ENCODE measurements around the gene ATRN. TPM values are rescaled to one million over a fixed set of nuclear protein-coding genes. Genes with fewer than 3 reads are reported as not detected.

Gene ATRN
- total RNA-seq, 1 donor: 35.2 TPM

DNA sequence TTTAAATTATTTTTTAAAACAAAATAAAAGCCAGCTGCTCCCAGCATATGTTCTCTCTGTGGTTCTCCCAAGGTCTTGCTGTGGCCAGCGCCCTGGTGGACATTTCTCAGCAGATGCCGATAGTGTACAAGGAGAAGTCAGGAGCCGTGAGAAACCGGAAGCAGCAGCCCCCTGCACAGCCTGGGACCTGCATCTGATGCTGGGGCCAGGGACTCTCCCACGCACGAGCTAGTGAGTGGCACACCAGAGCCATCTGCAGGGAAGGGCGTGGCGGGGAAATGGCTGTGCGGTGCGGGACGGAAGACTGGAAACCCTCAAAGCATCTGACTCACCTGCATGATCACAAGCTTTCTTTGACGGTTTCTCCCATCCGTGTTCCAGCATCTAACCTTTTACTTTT is 175.8 kb downstream of the ATRN start:
- TF ChIP-seq, protein P1, sequence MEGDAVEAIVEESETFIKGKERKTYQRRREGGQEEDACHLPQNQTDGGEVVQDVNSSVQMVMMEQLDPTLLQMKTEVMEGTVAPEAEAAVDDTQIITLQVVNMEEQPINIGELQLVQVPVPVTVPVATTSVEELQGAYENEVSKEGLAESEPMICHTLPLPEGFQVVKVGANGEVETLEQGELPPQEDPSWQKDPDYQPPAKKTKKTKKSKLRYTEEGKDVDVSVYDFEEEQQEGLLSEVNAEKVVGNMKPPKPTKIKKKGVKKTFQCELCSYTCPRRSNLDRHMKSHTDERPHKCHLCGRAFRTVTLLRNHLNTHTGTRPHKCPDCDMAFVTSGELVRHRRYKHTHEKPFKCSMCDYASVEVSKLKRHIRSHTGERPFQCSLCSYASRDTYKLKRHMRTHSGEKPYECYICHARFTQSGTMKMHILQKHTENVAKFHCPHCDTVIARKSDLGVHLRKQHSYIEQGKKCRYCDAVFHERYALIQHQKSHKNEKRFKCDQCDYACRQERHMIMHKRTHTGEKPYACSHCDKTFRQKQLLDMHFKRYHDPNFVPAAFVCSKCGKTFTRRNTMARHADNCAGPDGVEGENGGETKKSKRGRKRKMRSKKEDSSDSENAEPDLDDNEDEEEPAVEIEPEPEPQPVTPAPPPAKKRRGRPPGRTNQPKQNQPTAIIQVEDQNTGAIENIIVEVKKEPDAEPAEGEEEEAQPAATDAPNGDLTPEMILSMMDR (IDR thresholded peaks at IDR 0.05; ENCODE audit: insufficient read depth, low read length): no peak
- H3K4me3 ChIP-seq (ENCODE audit: low read depth, low read length): no peak overlapping the region
- DNase-seq (ENCODE audit: low read depth): no peak

DNA sequence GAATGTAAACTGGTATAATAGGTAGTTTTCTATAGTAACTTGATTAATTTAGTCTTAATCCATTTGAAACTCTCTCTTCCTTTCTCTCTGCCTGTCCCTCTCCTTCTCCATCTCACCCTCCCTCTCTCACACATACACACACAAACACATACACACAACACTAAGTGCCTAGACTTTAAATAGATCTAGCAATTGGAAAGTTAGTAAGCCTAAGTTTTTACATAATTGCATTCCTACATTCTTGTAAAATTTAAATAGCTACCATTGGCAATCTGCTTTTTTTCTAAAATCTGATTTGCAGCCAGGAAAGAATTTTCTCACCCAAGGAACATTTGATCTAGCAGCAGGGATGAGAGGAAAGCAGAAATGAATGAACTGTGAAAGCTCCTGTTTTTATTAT is 176.7 kb downstream of the ATRN start:
- DNase-seq (ENCODE audit: low read depth): no peak
- TF ChIP-seq, protein P1 (IDR thresholded peaks at IDR 0.05; ENCODE audit: insufficient read depth, low read length): no peak
- H3K4me3 ChIP-seq (ENCODE audit: low read depth, low read length): no peak overlapping the region

DNA sequence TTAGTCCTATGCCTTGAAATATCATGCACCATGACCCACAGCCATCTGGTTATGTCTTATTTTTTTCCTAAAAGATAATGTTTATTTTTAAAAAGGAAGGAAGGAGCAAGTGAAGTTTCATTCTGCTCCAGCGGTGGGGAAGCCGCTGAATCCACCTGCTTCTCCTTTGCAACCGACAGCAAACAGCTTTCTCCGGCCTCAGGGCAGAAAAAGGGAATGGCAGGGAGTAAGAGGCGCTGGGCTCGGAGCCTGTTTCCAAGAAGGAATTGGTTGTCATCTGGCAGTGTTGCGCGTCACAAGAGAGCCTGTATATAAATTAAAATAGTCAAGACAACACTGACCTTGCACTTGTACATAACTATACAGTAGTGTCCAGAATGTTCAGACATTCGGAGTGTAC is 178.1 kb downstream of the ATRN start:
- H3K4me3 ChIP-seq (ENCODE audit: low read depth, low read length): no peak overlapping the region
- TF ChIP-seq, protein P1 (IDR thresholded peaks at IDR 0.05; ENCODE audit: insufficient read depth, low read length): no peak
- DNase-seq (ENCODE audit: low read depth): no peak

DNA sequence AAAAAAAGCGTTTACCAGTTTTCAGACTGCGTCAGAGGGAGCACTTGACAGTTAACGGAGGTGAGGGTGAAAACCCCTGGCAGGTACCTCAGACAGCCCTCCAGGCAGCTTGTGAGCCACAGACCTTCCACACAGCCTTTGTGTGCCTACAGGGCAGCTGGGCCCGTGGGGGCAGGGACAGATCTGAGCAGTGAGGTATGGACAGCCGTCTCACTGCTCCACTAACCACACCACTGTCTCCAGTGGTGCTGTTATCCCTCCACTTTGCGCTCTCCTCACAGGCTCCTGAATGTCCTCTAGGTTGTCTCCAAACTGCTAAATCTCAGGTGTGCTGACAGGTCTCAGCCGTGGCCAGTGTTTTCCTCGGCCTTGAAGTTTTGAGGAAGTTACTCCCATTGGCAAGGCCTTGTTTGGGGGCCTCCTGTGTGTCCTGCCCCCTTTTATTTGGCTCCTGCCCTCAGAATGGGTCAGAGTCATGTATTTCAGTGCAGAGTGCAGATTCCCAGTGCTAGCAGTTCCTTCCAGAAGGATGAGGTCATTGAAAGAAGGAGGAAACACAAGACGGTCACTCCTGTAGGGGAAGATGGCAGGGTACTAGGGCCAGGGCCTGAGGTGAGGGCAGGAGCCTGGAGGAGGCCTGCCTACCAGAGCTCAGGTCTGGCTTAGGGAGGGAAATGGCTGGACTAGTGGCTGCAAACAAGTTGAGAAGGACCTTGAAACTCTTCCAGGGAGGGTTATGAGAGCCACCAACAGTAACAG is 180.6 kb downstream of the ATRN start:
- no peak for DNase-seq (ENCODE audit: low read depth)
- TF ChIP-seq, protein P1 (IDR thresholded peaks at IDR 0.05; ENCODE audit: insufficient read depth, low read length): no peak
- no peak overlapping the region for H3K4me3 ChIP-seq (ENCODE audit: low read depth, low read length)

DNA sequence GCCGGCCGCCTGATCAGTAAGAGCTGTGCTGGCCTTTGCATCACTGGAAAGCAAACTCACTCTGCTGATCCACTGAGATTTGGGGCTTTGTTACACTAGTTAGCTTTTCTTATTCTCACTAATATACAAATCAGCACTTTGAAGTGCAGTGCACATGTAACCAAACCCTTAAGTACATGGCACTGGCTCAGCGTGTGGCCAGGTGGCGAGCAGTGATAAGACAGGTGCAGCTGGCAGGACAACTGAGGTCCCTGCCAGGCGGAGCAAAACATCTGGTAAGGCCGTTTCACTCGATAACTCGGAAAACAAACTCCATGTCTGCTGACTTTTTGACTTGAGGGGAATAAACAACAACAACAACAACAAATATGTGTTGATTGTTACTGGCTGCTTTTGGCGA is 181.4 kb downstream of the ATRN start:
- DNase-seq (ENCODE audit: low read depth): no peak
- TF ChIP-seq, protein P1 (IDR thresholded peaks at IDR 0.05; ENCODE audit: insufficient read depth, low read length): no peak

DNA sequence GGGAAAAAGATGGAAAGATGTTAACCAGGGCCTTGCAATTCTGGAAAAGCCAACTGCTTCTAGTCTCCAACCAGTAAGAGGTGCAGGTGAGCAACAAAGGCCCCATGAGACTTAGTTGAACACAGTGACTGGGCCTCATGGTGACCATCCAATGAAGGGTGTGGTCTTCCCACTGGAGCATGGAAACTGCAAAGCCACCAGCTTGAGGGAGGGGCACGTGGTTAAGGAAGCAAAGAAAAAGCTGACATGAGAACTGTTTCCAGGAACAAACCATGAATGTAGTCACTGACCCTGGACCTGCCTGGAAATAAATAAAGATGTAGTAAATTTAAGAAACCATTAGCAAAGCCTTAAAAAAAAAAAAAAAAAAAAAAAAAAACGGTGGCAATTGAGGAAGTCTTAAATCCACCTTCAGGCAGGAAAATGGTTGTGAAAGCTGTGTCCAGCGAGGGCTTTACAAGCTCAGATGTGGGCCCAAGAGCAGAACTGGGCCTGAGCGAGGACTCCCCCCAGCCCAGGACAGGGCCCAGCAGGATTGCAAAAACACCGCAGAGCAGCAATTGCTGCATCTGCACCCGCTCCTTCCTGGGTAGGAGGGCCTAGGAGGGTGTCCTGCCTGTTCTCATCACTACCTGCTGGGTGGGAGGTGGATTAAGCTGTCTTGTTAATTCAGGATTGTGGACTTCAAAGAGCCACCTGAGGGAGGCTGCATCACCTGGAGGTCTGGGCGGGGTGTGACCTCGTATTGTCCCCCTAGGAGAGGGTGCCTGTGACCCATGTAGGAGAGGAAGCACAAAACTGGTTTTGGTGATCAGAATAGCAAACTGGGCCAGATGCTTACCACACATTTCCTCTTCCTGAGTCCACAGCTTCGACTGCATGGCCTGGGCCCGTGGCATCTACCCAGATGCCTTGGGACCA is 182.1 kb downstream of the ATRN start:
- no peak overlapping the region for H3K4me3 ChIP-seq (ENCODE audit: low read depth, low read length)
- TF ChIP-seq, protein P1 (IDR thresholded peaks at IDR 0.05; ENCODE audit: insufficient read depth, low read length): no peak
- no peak for DNase-seq (ENCODE audit: low read depth)

More for the DNA sequence above, 181.4 kb downstream of the ATRN start:
- no peak overlapping the region for H3K4me3 ChIP-seq (ENCODE audit: low read depth, low read length)
